ENCODE results near the gene MAPKBP1. TPM values are rescaled to one million over a fixed set of nuclear protein-coding genes. Genes with fewer than 3 reads are reported as not detected.
A peak's percentile ranks its signal among the peaks of the same experiment; 100 is the strongest.

MAPKBP1 gene
- polyA plus RNA-seq, 4 donors: 10.7 to 23.3 (median 14.8) TPM

DNA sequence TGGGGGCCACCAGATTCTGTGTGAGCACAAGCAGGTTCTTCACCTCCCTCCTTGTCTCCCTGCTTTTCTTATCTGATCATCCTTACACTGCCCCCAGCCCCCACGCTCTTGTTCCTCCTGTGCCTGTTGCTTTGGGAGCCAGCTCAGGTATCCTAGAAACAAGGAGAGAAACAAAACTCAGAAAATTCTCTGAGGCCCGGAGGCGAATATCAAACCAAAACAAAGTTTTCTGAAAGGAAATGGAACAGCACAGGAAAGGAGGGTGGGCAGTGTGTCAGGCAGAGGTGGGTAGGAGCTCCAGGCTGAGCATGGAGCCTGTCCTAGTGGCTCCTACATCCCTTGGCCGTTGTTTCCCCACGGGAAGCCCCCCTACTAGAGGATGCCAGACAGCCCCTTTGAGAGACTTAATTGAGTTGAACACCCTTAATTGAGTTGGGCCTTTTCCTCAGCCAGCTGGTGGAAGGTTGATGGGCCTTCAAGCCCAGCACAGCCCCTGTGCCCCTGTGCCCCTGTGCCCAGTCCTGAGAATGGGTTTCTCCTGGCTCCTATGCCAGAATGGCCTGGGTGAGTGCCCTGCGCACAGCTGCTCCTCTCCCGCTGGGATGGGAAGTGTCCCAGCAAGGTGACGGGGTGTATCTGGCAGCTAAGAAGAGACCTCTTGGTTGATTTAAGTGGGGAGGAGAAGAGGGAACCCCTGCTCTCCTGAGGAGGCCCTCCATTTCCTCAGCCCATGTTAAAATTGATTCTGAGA lies 30.8 kb downstream of the MAPKBP1 start:
- no peak for DNase-seq (ENCODE audit: low read depth in 4 of 4, low spot score in 2 of 4)

DNA sequence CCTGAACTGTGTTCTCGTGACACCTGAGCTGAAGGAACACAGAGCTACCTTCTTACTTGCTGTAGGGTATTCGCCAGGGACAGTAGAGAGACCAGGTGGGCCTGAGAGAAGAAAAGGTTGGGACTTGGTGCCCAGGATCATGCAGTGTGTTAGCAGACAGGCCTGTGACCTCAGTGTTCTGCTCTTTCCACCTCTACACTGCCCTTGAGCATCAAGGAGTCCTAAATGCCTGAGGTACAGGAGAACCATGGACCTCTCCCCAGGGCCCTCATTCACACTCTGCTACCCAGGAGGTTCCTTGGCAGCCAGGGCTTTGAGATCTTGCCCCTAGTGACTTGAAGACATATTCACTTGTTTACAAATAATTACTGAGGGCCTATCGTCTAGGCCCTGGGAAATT lies 31.4 kb downstream of the MAPKBP1 start:
- no peak for DNase-seq (ENCODE audit: low read depth in 4 of 4, low spot score in 2 of 4)

GRCh38 chr15:41806291-41807181 lies 32.3 kb downstream of the MAPKBP1 start:
- no peak for DNase-seq (ENCODE audit: low read depth in 4 of 4, low spot score in 2 of 4)

GRCh38 chr15:41809121-41809520 lies 34.8 kb downstream of the MAPKBP1 start:
- no peak for DNase-seq (ENCODE audit: low read depth in 4 of 4, low spot score in 2 of 4)

DNA sequence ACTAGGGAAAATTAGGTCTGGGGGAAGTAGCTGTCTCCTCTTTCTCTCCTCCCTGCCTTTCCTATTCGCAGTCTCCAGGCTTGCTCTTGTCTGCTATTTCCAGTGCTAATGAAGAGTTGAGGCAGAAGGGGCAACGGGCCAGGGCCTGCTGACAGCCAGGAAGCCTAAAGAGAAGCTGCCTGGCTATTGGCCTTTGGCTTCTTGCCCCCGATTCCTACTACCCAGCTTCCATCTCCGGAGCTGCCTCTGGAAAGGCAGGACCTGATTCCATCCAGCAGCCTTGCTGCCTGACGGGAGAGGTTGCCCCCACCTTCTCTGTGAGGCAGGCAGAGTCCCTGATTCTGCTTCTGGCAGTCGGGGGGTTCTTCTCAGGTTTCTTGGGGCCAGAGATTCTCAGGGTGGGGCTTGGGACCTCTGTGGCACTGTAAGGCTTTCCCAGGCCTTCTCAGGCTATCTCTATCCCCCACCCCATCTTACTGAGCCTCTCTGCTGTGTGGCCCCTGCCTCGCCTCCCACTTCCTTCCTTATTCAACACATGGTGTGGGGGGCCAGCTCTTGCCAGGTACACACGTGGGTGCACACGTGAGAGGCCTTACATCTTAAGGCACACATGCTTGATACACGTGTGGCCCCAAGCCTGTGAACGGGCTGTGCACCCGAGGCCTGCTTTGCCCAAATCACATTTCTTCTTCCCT lies 35.4 kb downstream of the MAPKBP1 start:
- no peak for DNase-seq (ENCODE audit: low read depth in 4 of 4, low spot score in 2 of 4)

DNA sequence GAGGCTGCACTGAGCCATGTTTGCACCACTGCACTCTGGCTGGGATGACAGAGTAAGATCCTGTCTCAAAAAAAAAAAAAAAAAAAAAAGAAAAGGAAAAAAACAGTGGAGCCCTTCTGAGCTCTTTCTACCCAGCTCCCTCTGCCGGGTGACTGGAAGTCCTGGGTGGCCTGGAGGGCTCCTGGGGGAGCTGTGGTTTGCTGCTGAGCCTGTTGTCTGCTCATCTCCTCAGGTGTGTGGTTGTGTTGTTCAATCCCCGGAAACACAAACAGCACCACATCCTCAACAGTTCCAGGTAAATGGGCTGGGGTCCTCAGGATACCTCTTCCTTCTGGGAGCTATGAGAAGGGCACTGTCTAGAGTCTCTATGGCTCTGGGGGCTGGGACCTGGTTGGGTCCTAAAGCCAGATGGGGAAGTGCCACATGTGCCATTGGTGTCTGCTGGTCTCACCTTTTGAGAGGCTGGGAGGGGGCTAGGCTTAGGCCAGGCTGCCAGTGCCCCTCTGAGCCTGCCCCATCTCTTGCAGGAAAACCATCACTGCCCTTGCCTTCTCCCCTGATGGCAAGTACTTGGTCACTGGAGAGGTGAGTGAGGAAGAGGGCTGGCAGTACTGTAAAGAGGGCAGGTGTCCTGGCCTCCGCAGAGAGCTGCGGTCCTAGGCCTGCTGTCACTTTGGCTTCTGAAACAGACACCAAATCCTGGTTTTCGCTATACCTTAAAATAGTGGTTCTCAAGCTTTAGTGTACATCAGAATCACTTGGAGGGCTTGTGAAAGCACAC lies 36.6 kb downstream of the MAPKBP1 start:
- no peak for DNase-seq (ENCODE audit: low read depth in 4 of 4, low spot score in 2 of 4)

DNA sequence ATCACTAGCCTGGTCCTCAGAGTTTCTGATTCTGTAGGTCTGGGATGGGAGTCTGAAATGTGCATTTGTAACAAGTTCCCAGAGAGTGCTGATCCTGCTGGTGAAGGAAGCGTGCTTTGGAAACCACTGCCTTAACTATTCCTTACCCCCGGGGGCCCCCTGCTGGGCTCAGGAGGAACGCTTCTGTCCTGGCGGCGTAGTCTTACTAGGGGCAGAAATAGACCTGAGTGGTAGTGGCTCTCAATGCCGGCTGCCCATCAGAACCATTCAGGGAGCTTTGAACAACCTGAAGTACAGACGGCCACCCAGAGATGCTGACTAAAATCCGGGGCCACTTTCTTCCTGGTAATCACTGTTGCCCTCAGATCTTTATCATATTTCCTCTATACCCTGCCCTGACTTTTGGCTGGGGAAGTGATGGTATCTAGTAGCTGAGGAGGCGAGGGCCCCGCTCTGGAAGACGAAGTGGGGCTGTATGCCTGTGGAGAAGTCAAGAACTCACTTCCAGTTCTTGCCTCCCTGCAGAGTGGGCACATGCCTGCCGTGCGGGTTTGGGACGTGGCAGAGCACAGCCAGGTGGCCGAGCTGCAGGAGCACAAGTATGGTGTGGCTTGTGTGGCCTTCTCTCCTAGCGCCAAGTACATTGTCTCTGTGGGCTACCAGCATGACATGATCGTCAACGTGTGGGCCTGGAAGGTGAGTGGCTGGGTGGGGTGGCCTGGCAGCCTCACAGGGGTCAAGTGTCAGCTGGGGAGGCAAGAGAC lies 37.3 kb downstream of the MAPKBP1 start:
- DNase-seq (ENCODE audit: low read depth in 4 of 4, low spot score in 2 of 4): peak in 2 of 4 donors; percentile 66 to 74

GRCh38 chr15:41812820-41813375 lies 38.6 kb downstream of the MAPKBP1 start:
- DNase-seq (ENCODE audit: low read depth in 4 of 4, low spot score in 2 of 4): no peak

GRCh38 chr15:41813426-41813825 lies 39.1 kb downstream of the MAPKBP1 start:
- DNase-seq (ENCODE audit: low read depth in 4 of 4, low spot score in 2 of 4): no peak

DNA sequence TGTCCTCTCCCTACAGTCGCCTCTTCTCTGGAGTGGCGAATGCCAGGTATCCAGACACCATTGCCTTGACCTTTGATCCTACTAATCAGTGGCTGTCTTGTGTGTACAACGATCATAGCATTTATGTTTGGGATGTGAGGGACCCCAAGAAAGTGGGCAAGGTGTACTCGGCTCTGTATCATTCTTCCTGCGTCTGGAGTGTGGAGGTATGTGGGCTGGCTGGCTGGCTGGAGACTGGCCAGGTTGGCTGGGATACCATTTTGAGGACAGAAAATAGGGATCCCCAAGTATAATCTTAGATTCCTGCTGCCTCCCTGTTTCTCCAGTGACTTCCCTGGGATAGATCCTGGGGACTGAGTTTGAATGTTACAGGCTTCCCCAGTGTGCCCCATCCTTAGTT lies 40.2 kb downstream of the MAPKBP1 start:
- DNase-seq (ENCODE audit: low read depth in 4 of 4, low spot score in 2 of 4): no peak

GRCh38 chr15:41816788-41817187 lies 42.5 kb downstream of the MAPKBP1 start:
- no peak for DNase-seq (ENCODE audit: low read depth in 4 of 4, low spot score in 2 of 4)

- no peak for DNase-seq (ENCODE audit: low read depth in 4 of 4, low spot score in 2 of 4)
Measured at GRCh38 chr15:41817327-41817726, 43.0 kb downstream of the MAPKBP1 start.

DNA sequence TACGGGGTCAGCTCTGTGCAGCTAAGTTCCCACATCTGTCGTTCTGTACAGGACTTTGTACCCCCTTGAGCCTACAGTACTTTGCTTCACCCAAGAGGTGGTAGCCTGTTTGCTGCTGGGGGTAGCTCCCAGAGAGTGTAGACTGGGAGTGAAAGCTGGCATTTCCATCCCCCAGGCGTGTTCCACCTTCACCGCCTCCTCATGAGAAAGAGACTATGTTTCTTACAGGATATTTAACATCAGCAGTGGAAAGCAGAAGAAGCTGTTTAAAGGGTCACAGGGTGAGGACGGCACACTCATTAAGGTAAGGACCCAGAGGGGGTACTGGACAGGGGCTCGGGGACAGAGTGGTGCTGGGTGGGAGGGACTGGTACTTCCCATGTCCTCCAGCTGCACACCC lies 43.5 kb downstream of the MAPKBP1 start:
- DNase-seq (ENCODE audit: low read depth in 4 of 4, low spot score in 2 of 4): no peak

DNA sequence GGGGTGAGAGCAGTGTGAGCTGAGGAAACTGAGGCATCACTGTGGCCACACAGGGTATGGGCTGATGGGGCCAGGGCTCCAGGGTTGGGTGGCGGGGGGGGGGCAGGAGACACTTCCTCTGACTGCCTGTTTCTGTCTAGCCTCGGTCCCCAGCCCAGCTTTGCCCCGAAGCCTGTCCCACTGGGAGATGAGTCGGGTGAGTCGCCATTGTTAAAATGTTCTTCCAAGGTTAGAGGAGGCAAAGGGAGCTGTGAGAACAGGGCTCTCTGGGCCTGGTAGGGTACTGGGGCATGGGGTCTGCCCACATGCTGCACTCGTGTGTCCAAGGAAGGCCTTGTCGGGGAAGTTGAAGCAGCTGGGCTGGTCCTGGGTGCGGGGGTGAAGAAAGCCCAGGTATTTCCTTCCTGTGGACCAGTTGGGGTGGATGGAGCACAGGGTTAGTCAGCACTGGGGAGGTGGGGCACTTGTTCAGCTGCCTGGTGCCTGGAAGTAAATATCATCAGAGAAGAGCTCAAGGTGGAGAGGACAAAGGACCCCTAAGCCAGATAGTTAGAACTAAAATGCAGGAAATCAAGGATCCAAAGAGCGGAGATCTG lies 45.3 kb downstream of the MAPKBP1 start:
- no peak for DNase-seq (ENCODE audit: low read depth in 4 of 4, low spot score in 2 of 4)

- no peak for DNase-seq (ENCODE audit: low read depth in 4 of 4, low spot score in 2 of 4)
Measured at GRCh38 chr15:41820791-41821423, 46.6 kb downstream of the MAPKBP1 start.

GRCh38 chr15:41821831-41822230 lies 47.5 kb downstream of the MAPKBP1 start:
- no peak for DNase-seq (ENCODE audit: low read depth in 4 of 4, low spot score in 2 of 4)

GRCh38 chr15:41822471-41822870 lies 48.2 kb downstream of the MAPKBP1 start:
- no peak for DNase-seq (ENCODE audit: low read depth in 4 of 4, low spot score in 2 of 4)

DNA sequence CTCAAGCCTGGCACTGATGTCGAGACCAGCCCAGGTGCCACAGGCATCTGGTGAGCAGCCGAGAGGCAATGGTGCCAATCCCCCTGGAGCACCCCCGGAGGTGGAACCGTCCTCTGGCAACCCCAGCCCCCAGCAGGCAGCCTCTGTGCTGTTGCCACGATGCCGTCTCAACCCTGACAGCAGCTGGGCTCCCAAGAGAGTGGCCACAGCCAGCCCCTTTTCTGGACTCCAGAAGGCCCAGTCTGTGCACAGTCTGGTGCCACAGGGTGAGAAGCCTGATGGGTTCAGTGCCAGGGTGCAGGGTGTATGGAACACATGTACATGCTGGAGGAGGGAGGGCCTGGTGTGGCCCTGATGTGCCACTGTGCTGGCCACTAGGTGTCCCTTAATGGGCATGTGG lies 48.7 kb downstream of the MAPKBP1 start:
- no peak for DNase-seq (ENCODE audit: low read depth in 4 of 4, low spot score in 2 of 4)

- DNase-seq (ENCODE audit: low read depth in 4 of 4, low spot score in 2 of 4): no peak
Measured at GRCh38 chr15:41823502-41823901, 49.2 kb downstream of the MAPKBP1 start.
